K562 (cell line): ENCODE data around the gene STXBP6. TPM values are rescaled to one million over a fixed set of nuclear protein-coding genes. Genes with fewer than 3 reads are reported as not detected.

Experiments used
- ATAC-seq: fragments of 200-7000 bp; cut with Tn5 transposase; 3 replicates; pipeline ENCODE4 v1.9.1; 2020; ENCODE audit warnings: moderate library complexity
- BruUV-seq: library from RNA; stranded (reverse); fragments of 400-500 nt; replicated peaks from 2 replicates; lab custom pipeline; 2021; lab: Mats Ljungman, UMichigan
- CTCF ChIA-PET: fragments of 300-600 bp; formaldehyde crosslinking; extraction: SDS; loops from one replicate; lab custom pipeline; 2021; ENCODE audit warnings: low intra/inter-chr PET ratio; lab: Yijun Ruan, JAX
- POLR2A ChIA-PET: fragments of 300-600, 350-650 bp; sonication (Branson Sonifier 250); formaldehyde crosslinking; extraction: SDS; loops from one replicate; lab custom pipeline; 2021; ENCODE audit warnings: antibody characterized with exemption, inconsistent platforms; lab: Yijun Ruan, JAX
- DNase-seq, 4 experiments: peaks; one replicate each; pipeline versions ENCODE4 v3.0.0 to v3.0.0-alpha.2; 2011 to 2018; ENCODE audit warnings: low spot score in 3 of 4, mixed read lengths in 3 of 4; ENCODE audit errors: extremely low read depth in 1 of 4
- FAIRE-seq: peaks from 2 replicates; lab custom pipeline; 2011; peaks lifted over from hg19 to GRCh38; lab: Jason Lieb, UNC
- H2AFZ ChIP-seq: 2 replicates; pipeline ENCODE4 v1.6.0; 2011; ENCODE audit warnings: low read depth, low read length, control low read depth, inconsistent platforms
- H3K27ac ChIP-seq: fragments of 200-600 bp; 3 replicates; pipeline ENCODE4 v1.8.0; 2011; ENCODE audit warnings: low read depth, mild to moderate bottlenecking, control low read depth, inconsistent platforms, low read length, moderate library complexity, mixed read lengths; ENCODE audit errors: extremely low read depth
- H3K27me3 ChIP-seq, 2 experiments: fragments of 300-600 bp in 1 of 2; 2 replicates in 1 of 2; 3 replicates in 1 of 2; pipeline versions ENCODE4 v1.6.0 to v1.8.0; 2011; ENCODE audit warnings: inconsistent platforms in 2 of 2, low read length in 2 of 2, mild to moderate bottlenecking in 1 of 2, mixed read lengths in 1 of 2, moderate library complexity in 1 of 2; ENCODE audit not compliant: control insufficient read depth in 2 of 2, insufficient read depth in 2 of 2
- H3K36me3 ChIP-seq: fragments of 300-600 bp; 3 replicates; pipeline ENCODE4 v1.8.0; 2011; ENCODE audit warnings: mild to moderate bottlenecking, low read length, inconsistent platforms; ENCODE audit not compliant: control insufficient read depth, insufficient read depth
- H3K4me1 ChIP-seq, 2 experiments: fragments of 200-600 bp in 1 of 2; replicated peaks in 1 of 2; 2 replicates in 1 of 2; 3 replicates in 1 of 2; pipeline versions ENCODE4 v1.5.1 to v1.8.0; 2011; ENCODE audit warnings: inconsistent platforms in 2 of 2, low read length in 2 of 2, mild to moderate bottlenecking in 1 of 2, mixed read lengths in 1 of 2, moderate library complexity in 1 of 2; ENCODE audit not compliant: control insufficient read depth in 2 of 2, insufficient read depth in 2 of 2
- H3K4me2 ChIP-seq: 2 replicates; pipeline ENCODE4 v1.6.1; 2011; ENCODE audit warnings: low read length, control low read depth, inconsistent platforms, mixed read lengths; ENCODE audit not compliant: insufficient read depth
- H3K4me3 ChIP-seq: fragments of 200-600 bp; sonication (generic), shearing (Covaris generic); 2 replicates; pipeline ENCODE4 v1.5.1; 2016; ENCODE audit warnings: control low read depth, inconsistent platforms
- H3K79me2 ChIP-seq: fragments of 200-600 bp; 3 replicates; pipeline ENCODE4 v1.8.0; 2011; ENCODE audit warnings: low read length, inconsistent platforms; ENCODE audit not compliant: control insufficient read depth, insufficient read depth
- H3K9ac ChIP-seq, 2 experiments: 2 replicates each; pipeline versions ENCODE4 v1.6.0 to v1.6.1; 2011; ENCODE audit warnings: low read depth in 2 of 2, low read length in 2 of 2, control low read depth in 1 of 2, inconsistent platforms in 1 of 2, mild to moderate bottlenecking in 1 of 2, mixed read lengths in 1 of 2; ENCODE audit not compliant: insufficient read depth in 1 of 2
- H3K9me1 ChIP-seq: one replicate; pipeline ENCODE4 v1.6.0; 2011; ENCODE audit warnings: inconsistent platforms, mild to moderate bottlenecking, low read length, moderate library complexity; ENCODE audit not compliant: control insufficient read depth, insufficient read depth
- H3K9me3 ChIP-seq: replicated peaks from 2 replicates; pipeline ENCODE4 v1.5.1; 2011; ENCODE audit warnings: low read depth, low read length, inconsistent platforms; ENCODE audit not compliant: control insufficient read depth, insufficient read depth
- H4K20me1 ChIP-seq: replicated peaks from 2 replicates; pipeline ENCODE4 v1.6.1; 2011; ENCODE audit warnings: low read length, inconsistent platforms, mixed read lengths; ENCODE audit not compliant: control insufficient read depth, insufficient read depth
- ARID1B ChIP-seq: fragments of 450-650 bp; IDR thresholded peaks from 2 replicates; pipeline ENCODE4 v1.6.1; 2016; ENCODE audit warnings: antibody characterized with exemption, mild to moderate bottlenecking, inconsistent platforms
- CTBP1 ChIP-seq: fragments of 450-650 bp; IDR thresholded peaks from 2 replicates; pipeline ENCODE4 v1.6.1; 2016; ENCODE audit warnings: borderline replicate concordance
- STAG1 ChIP-seq: sonication (generic); formaldehyde crosslinking; IDR thresholded peaks from 2 replicates; pipeline ENCODE4 v1.5.0; 2020; ENCODE audit warnings: missing genetic modification reagents, borderline replicate concordance
- STAT6 ChIP-seq: sonication (generic); formaldehyde crosslinking; IDR thresholded peaks from 2 replicates; pipeline ENCODE4 v1.8.1; 2023; ENCODE audit warnings: mild to moderate bottlenecking, missing genetic modification reagents
- TOE1 ChIP-seq, 2 experiments: fragments of 450-650 bp in 1 of 2; sonication (generic) in 1 of 2; formaldehyde crosslinking in 1 of 2; IDR thresholded peaks; 2 replicates each; pipeline versions ENCODE4 v1.7.1 to v1.8.0; 2016 to 2022; ENCODE audit warnings: borderline replicate concordance in 2 of 2, mild to moderate bottlenecking in 2 of 2, antibody characterized with exemption in 1 of 2, inconsistent platforms in 1 of 2, low read depth in 1 of 2, missing genetic modification reagents in 1 of 2, moderate library complexity in 1 of 2
- ZNF316 ChIP-seq: fragments of 450-650 bp; IDR thresholded peaks from 2 replicates; pipeline ENCODE4 v1.6.1; 2016
- ZNF444 ChIP-seq: fragments of 250-450 bp; sonication (Bioruptor Pico); IDR thresholded peaks from 2 replicates; pipeline ENCODE4 v1.4.0; 2020; ENCODE audit warnings: mild to moderate bottlenecking, moderate library complexity
- ZNF764 ChIP-seq: fragments of 250-450 bp; sonication (Bioruptor Pico); IDR thresholded peaks from 2 replicates; pipeline ENCODE4 v1.4.0; 2020; ENCODE audit warnings: low read depth, mild to moderate bottlenecking, moderate library complexity
- WGBS: fragments of 100-300 bp; shearing (Covaris generic); methylation state at CpG from one replicate; pipeline ENCODE4 v1.1.6; 2016; ENCODE audit warnings: low coverage, mixed read lengths; ENCODE audit not compliant: insufficient coverage; ENCODE audit errors: missing lambda C conversion rate; 5-methylcytosine and 5-hydroxymethylcytosine counted together
- in situ Hi-C: fragments of 300-500 bp; cut with MboI; formaldehyde crosslinking; loops from 4 replicates; pipeline ENCODE4 v1.15.0; 2018; ENCODE audit warnings: inconsistent platforms, mixed read lengths
- intact Hi-C: fragments of 100-400 bp; cut with micrococcal nuclease; formaldehyde crosslinking; loops from 2 replicates; pipeline ENCODE4 v1.14.2; 2022
- polyA plus RNA-seq, 8 experiments: library from polyadenylated mRNA; depleted of rRNA in 4 of 8; stranded (reverse) in 5 of 8; unstranded in 3 of 8; fragments of >200 nt; fragmentation: Nextera tagmentation in 2 of 8; fragmentation: Illumina TruSeq in 1 of 8; extraction: Ambion mirVana in 2 of 8; extraction: Trizol in 1 of 8; gene quantifications; 2 replicates each; pipeline versions ENCODE4 v1.2.1 to v1.2.3, GENCODE V29; 2011 to 2014; ENCODE audit warnings: inconsistent platforms in 1 of 8, missing spikeins in 1 of 8
- total RNA-seq, 7 experiments: library from RNA; depleted of rRNA in 6 of 7; stranded (reverse); fragments of >200 nt in 6 of 7; fragmentation: Illumina TruSeq in 2 of 7; extraction: Trizol in 2 of 7; gene quantifications; 2 replicates each; pipeline versions ENCODE4 v1.2.1 to v1.2.3, GENCODE V29; 2011 to 2021; ENCODE audit warnings: low replicate concordance in 1 of 7
- TF ChIP-seq, protein P1 (sequence below): fragments of 450-650 bp; IDR thresholded peaks from 2 replicates; pipeline ENCODE4 v1.6.1; 2016; ENCODE audit warnings: mild to moderate bottlenecking, moderate library complexity

The STXBP6 gene
- total and polyA plus RNA-seq, 9 of the 15 experiments (the other 6 are each of a cell fraction or from before 2014, with no cell fraction given): 0.27 to 0.89 (median 0.59) TPM

DNA sequence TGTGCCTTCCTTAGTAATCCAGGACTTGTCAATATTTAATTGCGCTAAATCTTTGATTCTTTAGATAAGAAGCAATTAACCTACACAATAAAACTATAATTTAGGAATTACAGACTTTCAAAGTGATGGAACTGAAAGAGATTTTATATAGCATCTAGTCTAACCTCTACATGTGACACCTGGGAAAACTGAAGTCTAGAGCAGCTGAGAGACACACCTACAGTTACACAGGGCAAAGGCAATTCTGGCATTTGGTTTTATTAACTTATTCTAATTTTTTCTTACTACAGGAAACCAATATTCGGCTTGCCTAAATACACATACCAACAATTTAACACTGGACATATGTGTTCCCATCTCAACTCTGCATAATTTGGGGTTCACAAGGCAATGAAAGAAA is 196.5 kb downstream of the STXBP6 start:
- no peaks in the 10 kb centered on the region for H3K9me3 ChIP-seq
- no peaks in the 10 kb centered on the region for H3K36me3 ChIP-seq
- no peaks in the 10 kb centered on the region for H3K27me3 ChIP-seq
- ChIA-PET CTCF (interaction anchor here (0.5 kb wide), 1 partner anchor 164 kb away, joined by 3 read pairs; no protein-coding TSS in a partner anchor), POLR2A (interaction anchor here (0.5 kb wide), 1 partner anchor 126 kb away, joined by 3 read pairs; no protein-coding TSS in a partner anchor)
- no peak overlapping the region for H2AFZ ChIP-seq
- no peak overlapping the region for H3K27ac ChIP-seq
- H3K9ac ChIP-seq: no peak overlapping the region
- H4K20me1 ChIP-seq: no peaks in the 10 kb centered on the region
- no peaks in the 10 kb centered on the region for H3K9me1 ChIP-seq
- BruUV-seq: no TSS peak
- intact Hi-C loops: no loop called here
- no peak overlapping the region for H3K4me3 ChIP-seq
- FAIRE-seq: no peak
- DNase-seq: no peak
- in situ Hi-C loops: no loop called here
- no peaks in the 10 kb centered on the region for H3K79me2 ChIP-seq
- no peak for ATAC-seq
- no peak overlapping the region for H3K4me2 ChIP-seq
- H3K4me1 ChIP-seq: no peaks in the 10 kb centered on the region
- 3% methylated on average over 2 of the region's 2 CpGs for WGBS
- TF ChIP-seq CTBP1 (no peak), ZNF764 (CRISPR knock-in tag) (no peak), ARID1B (no peak), ZNF444 (CRISPR knock-in tag) (no peak), TOE1 (IDR thresholded peaks at IDR 0.05; ENCODE audit: borderline replicate concordance) (no peak), TOE1 (CRISPR knock-in tag; IDR thresholded peaks at IDR 0.05; ENCODE audit: borderline replicate concordance, low read depth) (no peak), STAT6 (no peak), ZNF316 (no peak), STAG1 (no peak)
- TF ChIP-seq, protein P1, sequence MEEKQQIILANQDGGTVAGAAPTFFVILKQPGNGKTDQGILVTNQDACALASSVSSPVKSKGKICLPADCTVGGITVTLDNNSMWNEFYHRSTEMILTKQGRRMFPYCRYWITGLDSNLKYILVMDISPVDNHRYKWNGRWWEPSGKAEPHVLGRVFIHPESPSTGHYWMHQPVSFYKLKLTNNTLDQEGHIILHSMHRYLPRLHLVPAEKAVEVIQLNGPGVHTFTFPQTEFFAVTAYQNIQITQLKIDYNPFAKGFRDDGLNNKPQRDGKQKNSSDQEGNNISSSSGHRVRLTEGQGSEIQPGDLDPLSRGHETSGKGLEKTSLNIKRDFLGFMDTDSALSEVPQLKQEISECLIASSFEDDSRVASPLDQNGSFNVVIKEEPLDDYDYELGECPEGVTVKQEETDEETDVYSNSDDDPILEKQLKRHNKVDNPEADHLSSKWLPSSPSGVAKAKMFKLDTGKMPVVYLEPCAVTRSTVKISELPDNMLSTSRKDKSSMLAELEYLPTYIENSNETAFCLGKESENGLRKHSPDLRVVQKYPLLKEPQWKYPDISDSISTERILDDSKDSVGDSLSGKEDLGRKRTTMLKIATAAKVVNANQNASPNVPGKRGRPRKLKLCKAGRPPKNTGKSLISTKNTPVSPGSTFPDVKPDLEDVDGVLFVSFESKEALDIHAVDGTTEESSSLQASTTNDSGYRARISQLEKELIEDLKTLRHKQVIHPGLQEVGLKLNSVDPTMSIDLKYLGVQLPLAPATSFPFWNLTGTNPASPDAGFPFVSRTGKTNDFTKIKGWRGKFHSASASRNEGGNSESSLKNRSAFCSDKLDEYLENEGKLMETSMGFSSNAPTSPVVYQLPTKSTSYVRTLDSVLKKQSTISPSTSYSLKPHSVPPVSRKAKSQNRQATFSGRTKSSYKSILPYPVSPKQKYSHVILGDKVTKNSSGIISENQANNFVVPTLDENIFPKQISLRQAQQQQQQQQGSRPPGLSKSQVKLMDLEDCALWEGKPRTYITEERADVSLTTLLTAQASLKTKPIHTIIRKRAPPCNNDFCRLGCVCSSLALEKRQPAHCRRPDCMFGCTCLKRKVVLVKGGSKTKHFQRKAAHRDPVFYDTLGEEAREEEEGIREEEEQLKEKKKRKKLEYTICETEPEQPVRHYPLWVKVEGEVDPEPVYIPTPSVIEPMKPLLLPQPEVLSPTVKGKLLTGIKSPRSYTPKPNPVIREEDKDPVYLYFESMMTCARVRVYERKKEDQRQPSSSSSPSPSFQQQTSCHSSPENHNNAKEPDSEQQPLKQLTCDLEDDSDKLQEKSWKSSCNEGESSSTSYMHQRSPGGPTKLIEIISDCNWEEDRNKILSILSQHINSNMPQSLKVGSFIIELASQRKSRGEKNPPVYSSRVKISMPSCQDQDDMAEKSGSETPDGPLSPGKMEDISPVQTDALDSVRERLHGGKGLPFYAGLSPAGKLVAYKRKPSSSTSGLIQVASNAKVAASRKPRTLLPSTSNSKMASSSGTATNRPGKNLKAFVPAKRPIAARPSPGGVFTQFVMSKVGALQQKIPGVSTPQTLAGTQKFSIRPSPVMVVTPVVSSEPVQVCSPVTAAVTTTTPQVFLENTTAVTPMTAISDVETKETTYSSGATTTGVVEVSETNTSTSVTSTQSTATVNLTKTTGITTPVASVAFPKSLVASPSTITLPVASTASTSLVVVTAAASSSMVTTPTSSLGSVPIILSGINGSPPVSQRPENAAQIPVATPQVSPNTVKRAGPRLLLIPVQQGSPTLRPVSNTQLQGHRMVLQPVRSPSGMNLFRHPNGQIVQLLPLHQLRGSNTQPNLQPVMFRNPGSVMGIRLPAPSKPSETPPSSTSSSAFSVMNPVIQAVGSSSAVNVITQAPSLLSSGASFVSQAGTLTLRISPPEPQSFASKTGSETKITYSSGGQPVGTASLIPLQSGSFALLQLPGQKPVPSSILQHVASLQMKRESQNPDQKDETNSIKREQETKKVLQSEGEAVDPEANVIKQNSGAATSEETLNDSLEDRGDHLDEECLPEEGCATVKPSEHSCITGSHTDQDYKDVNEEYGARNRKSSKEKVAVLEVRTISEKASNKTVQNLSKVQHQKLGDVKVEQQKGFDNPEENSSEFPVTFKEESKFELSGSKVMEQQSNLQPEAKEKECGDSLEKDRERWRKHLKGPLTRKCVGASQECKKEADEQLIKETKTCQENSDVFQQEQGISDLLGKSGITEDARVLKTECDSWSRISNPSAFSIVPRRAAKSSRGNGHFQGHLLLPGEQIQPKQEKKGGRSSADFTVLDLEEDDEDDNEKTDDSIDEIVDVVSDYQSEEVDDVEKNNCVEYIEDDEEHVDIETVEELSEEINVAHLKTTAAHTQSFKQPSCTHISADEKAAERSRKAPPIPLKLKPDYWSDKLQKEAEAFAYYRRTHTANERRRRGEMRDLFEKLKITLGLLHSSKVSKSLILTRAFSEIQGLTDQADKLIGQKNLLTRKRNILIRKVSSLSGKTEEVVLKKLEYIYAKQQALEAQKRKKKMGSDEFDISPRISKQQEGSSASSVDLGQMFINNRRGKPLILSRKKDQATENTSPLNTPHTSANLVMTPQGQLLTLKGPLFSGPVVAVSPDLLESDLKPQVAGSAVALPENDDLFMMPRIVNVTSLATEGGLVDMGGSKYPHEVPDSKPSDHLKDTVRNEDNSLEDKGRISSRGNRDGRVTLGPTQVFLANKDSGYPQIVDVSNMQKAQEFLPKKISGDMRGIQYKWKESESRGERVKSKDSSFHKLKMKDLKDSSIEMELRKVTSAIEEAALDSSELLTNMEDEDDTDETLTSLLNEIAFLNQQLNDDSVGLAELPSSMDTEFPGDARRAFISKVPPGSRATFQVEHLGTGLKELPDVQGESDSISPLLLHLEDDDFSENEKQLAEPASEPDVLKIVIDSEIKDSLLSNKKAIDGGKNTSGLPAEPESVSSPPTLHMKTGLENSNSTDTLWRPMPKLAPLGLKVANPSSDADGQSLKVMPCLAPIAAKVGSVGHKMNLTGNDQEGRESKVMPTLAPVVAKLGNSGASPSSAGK: no peak
